GM18951 (cell line): ENCODE measurements around the gene CASP7.
"Not testable (repeated sequence)": the region's sequence is repeated elsewhere in the genome, so short reads cannot be mapped to it uniquely, and the experiment has no call there.

Experiments used
- POLR2A ChIP-seq: IDR thresholded peaks from 4 replicates; pipeline ENCODE4 v1.6.1; 2011; ENCODE audit warnings: mild to moderate bottlenecking; ENCODE audit not compliant: insufficient read length, insufficient read depth; ENCODE audit errors: extremely low read depth
- in situ Hi-C: fragments of 300-500 bp; cut with MboI; formaldehyde crosslinking; loops from one replicate; pipeline ENCODE4 v1.12.0; 2022; ENCODE audit warnings: low sequenced_read_pairs, mixed read lengths, inconsistent platforms; ENCODE audit not compliant: unreplicated experiment

The CASP7 gene

DNA sequence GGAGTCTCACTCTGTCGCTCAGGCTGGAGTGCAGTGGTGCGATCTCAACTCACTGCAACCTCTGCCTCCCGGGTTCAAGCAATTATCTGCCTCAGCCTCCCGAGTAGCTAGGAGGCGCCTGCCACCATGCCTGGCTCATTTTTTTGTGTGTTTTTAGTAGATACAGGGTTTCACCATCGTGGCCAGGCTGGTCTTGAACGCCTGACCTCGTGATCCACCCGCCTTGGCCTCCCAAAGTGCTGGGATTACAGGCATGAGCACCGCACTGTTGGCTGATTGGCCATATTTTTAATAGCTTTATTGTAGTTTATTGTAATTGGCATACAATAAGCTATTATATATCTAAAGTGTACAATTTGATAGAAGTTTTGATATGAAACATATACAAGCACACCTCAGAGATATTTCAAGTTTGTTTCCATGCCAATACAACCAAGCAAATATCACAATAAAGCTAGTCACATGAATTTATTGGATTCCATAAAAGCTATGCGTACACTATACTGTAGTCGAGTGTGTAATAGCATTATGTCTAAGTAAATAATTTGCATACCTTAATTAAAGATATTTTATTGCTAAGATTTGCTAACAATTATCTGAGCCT is 77.3 kb downstream of the CASP7 start:
- TF ChIP-seq POLR2A = no peak
- in situ Hi-C loops = no loop called here

DNA sequence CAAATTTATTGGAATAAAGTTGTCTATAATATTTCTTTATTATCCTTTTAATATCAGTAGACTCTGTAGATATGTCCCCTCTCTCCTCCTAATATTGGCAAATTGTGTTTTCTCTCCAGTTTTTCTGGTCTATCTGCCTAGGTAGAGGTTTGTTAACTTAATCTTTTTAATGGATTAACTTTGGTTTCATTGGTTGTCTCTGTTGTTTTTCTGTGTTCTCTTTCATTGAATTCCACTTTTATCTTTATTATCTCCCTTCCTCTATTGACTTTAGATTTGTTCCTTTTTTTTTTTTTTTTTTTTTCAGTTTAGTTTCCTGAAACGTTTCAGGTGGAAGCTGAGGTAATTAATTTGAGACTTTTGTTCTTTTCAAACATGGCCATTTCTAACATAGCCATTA is 82.4 kb downstream of the CASP7 start:
- no peak for TF ChIP-seq POLR2A
- in situ Hi-C loops = no loop called here

DNA sequence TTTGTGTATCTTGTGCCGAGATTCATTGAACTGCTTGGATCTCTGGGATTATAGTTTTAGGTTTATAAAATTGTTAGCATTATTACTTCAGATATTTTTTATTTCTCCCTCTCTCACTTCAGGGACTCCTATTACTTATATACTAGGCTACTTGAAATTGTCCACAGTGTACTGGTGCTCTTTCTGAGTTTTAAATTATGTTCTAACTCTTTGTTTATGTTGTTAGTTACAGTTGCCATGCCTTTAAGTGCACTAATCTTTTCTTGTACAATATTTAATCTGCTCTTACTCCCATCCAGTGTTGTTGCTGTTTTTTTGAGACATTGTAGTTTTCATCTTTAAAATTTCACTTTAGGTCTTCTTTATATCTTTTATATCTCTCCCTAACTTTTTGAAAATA is 84.9 kb downstream of the CASP7 start:
- no peak for TF ChIP-seq POLR2A
- in situ Hi-C loops = no loop called here

DNA sequence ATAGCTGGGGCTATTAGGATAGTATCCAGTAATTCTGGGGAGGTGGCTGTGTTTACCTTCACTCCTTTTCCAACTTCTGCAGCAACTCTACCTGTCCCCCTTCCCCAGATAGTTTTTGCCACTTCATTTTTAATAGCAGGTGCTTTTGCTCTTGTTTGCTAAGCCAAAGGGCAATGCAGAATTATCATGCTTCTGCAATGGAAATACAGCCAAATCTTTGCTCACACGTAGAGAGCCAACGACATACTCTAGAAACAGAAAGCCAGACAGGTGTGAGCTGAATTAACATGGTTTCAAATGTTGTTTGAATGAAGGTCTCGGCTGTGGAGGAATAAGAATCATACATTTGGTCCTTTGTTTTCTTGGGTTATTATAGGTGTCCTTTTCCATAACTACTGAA is 86.2 kb downstream of the CASP7 start:
- no peak for TF ChIP-seq POLR2A
- in situ Hi-C loops = no loop called here

DNA sequence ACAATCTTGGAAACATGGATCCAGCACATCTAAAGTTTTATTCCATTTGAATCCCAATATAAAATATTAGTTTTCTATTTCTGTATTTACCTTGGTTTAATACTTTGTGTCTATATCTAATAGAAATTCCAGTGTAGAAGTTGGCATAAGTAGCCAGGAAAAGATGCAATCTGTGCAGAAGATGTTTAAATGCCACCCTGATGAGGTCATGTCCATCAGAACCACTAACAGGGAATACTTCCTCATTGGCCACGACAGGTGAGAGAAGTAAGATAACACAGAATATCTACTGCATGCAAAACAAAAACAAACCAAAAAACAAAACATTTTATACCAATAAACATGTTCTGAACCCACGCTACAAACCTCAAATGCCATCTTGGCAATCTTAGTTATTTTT is 87.5 kb downstream of the CASP7 start:
- TF ChIP-seq POLR2A = no peak
- in situ Hi-C loops = no loop called here

DNA sequence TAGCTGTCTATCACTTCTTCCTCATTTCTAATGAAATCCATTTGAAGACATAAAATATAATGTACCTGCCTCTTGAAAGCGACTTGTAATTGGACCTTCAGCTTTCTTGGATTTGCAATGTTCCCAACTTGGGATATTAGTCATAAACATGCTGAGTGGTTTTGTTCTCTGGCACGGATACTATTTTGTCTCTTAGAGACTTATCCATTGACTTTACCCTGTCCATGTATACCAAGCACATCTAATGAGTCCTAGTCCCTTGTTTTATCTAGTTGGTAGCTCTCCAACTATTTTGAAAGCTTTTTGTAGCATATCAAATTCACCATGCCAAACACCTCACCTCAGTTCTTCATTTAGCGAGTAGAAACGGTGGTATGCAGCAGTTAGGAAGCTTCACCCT is 90.6 kb downstream of the CASP7 start:
- in situ Hi-C loops = no loop called here
- no peak for TF ChIP-seq POLR2A

DNA sequence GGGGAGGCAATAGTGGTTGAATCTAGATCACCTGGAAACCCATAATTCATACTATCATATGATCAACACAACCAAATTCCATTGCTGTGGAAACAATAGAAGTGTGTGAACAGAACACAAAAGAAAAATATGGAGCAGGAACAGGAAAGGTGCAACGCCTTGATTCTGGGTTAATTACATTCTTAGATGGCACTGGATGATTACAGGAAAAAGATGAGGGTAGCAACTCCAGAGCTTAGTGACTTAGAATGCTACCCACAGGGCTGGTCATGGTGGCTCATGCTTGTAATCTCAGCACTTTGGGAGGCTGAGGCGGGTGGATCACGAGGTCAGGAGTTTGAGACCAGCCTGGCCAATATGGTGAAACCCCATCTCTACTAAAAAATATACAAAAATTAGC is 91.4 kb downstream of the CASP7 start:
- in situ Hi-C loops = not testable (repeated sequence)

DNA sequence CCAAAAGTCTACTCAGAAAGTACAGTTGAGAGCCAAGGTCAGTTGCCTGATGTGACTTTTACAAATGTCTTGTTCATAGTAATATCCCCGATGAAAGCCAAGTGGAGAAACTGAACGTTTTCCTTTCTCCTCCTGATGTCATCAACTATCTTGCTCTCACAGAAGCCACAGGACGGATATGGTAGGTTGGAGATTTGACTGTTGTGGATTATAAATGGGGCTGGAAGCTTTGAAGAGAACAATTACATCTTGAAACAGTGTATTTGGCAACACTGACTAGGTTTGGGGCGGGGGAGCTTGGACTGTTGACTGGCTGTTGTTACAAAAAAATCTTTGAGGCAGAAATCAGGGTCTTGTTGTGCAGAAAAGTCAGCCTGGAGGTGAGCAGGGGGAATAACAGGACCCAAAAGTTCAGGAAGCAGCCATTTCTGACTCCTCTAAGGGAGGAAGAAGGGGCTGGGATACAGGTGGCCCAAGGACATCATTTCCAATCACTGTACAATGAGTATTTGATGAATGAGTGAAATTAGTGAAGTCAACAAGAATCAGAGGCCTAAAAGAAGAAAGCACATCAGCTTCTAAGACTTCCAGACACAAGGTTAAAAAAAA is 96.1 kb downstream of the CASP7 start:
- in situ Hi-C loops = no loop called here
- no peak for TF ChIP-seq POLR2A

DNA sequence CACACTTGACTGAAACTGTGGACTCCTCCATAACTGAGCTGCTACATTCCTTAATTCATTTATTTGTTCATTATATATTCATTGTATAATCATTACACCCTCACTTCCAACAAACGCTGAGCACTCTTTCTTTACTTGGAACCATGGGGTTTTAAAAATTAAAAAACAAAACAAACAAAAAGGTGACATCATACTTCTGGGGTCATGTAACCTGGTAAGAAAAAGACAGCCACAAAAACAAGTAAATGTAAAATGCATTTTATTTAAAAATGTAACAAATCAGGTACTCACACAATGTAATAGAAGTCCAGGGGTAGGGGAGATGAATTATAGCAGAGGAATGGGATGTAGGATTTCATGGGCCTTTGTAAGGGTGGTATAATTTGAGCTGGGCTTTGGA is 96.8 kb downstream of the CASP7 start:
- in situ Hi-C loops = no loop called here
- TF ChIP-seq POLR2A = no peak
